HepG2 (cell line): ENCODE measurements around the gene ZNF865. TPM values are rescaled to one million over a fixed set of nuclear protein-coding genes. Genes with fewer than 3 reads are reported as not detected.

ENCODE experiments used
- CENPX ChIP-seq: sonication (generic); formaldehyde crosslinking; IDR thresholded peaks from 2 replicates; pipeline ENCODE4 v1.9.0; 2021; ENCODE audit warnings: mild to moderate bottlenecking, missing genetic modification reagents, moderate library complexity
- FOXA3 ChIP-seq: IDR thresholded peaks from 2 replicates; pipeline ENCODE4 v1.6.1; 2016; ENCODE audit warnings: missing genetic modification reagents, missing compliant biosample characterization
- HNF1A ChIP-seq, 2 experiments: sonication (generic) in 1 of 2; formaldehyde crosslinking in 1 of 2; IDR thresholded peaks; 2 replicates each; pipeline versions ENCODE4 v1.4.0 to v1.6.1; 2016 to 2020; ENCODE audit warnings: borderline replicate concordance in 1 of 2, low read depth in 1 of 2, mild to moderate bottlenecking in 1 of 2, missing genetic modification reagents in 1 of 2
- MIER2 ChIP-seq: IDR thresholded peaks from 2 replicates; pipeline ENCODE4 v1.6.1; 2016; ENCODE audit warnings: missing biosample characterization, missing genetic modification reagents
- PAXIP1 ChIP-seq: sonication (generic); formaldehyde crosslinking; conservative IDR thresholded peaks from 2 replicates; pipeline ENCODE4 v1.4.0; 2020; ENCODE audit warnings: mild to moderate bottlenecking, missing genetic modification reagents, moderate library complexity
- POLR2AphosphoS2 ChIP-seq: IDR thresholded peaks from 2 replicates; pipeline ENCODE4 v1.6.1; 2011; ENCODE audit warnings: low read depth, low read length, improper control_type of control experiment
- STAT5B ChIP-seq: sonication (generic); formaldehyde crosslinking; IDR thresholded peaks from 2 replicates; pipeline ENCODE4 v1.4.0; 2020; ENCODE audit warnings: missing genetic modification reagents
- TGIF2 ChIP-seq: IDR thresholded peaks from 2 replicates; pipeline ENCODE4 v1.6.1; 2016; ENCODE audit warnings: control low read depth, missing compliant biosample characterization
- ZNF142 ChIP-seq: sonication (generic); formaldehyde crosslinking; IDR thresholded peaks from 2 replicates; pipeline ENCODE4 v1.4.0; 2020; ENCODE audit warnings: missing genetic modification reagents
- ZNF282 ChIP-seq: fragments of 450-650 bp; IDR thresholded peaks from 2 replicates; pipeline ENCODE4 v1.6.1; 2018; ENCODE audit not compliant: partially characterized antibody
- ZNF362 ChIP-seq: sonication (generic); formaldehyde crosslinking; IDR thresholded peaks from 2 replicates; pipeline ENCODE4 v1.4.0; 2020; ENCODE audit warnings: missing genetic modification reagents, mild to moderate bottlenecking, borderline replicate concordance
- ZNF790 ChIP-seq: sonication (generic); formaldehyde crosslinking; IDR thresholded peaks from 2 replicates; pipeline ENCODE4 v1.8.0; 2022; ENCODE audit warnings: missing genetic modification reagents, mild to moderate bottlenecking, borderline replicate concordance
- polyA plus RNA-seq, 8 experiments: library from polyadenylated mRNA; depleted of rRNA in 3 of 8; stranded (reverse) in 7 of 8; unstranded in 1 of 8; fragments of >200 nt; fragmentation: Illumina TruSeq in 4 of 8; extraction: Trizol in 4 of 8; gene quantifications; 2 replicates each; pipeline versions ENCODE4 v1.2.1 to v1.2.3, GENCODE V29; 2011 to 2016; ENCODE audit warnings: low read depth in 4 of 8, missing spikeins in 1 of 8, mixed read lengths in 1 of 8; ENCODE audit not compliant: insufficient read depth in 1 of 8
- total RNA-seq, 5 experiments: library from RNA; depleted of rRNA; stranded (reverse); fragments of >200 nt; fragmentation: Illumina TruSeq; extraction: Trizol; gene quantifications; 2 replicates each; pipeline ENCODE4 v1.2.3, GENCODE V29; 2016; ENCODE audit warnings: low read depth in 1 of 5

ZNF865 gene
- total and polyA plus RNA-seq, 2 of the 13 experiments (the other 11 are each of a cell fraction or from before 2014, with no cell fraction given), result 0.93 to 1.0 TPM

GRCh38 chr19:55640043-55640576 lies 34.7 kb downstream of the ZNF865 start (continued):
- TF ChIP-seq HNF1A (IDR thresholded peaks at IDR 0.05; ENCODE audit: low read depth), result no peak
- TF ChIP-seq HNF1A (CRISPR knock-in tag; IDR thresholded peaks at IDR 0.05; ENCODE audit: borderline replicate concordance), result no peak
- no peak for TF ChIP-seq ZNF282
- TF ChIP-seq ZNF790, result no peak
- no peak for TF ChIP-seq TGIF2
- no peak for TF ChIP-seq ZNF142
- TF ChIP-seq FOXA3 (CRISPR knock-in tag), result no peak
- TF ChIP-seq MIER2, result no peak
- no peak for TF ChIP-seq CENPX (CRISPR knock-in tag)
- TF ChIP-seq POLR2AphosphoS2, result no peak
- TF ChIP-seq PAXIP1 (CRISPR knock-in tag), result no peak
- TF ChIP-seq ZNF362, result no peak
- no peak for TF ChIP-seq STAT5B
